Stimulated activated CD4-positive, alpha-beta T cell treated with anti-CD3 and anti-CD28 coated beads, Interleukin-1b, Interleukin-23, amount 100 ng/mL, for 4 hours (primary cell): ENCODE measurements around the gene PDE6D.

Source experiments
- DNase-seq, 2 donors: peaks; one replicate each; pipeline ENCODE4 v3.0.0-alpha.2; 2020; ENCODE audit warnings: low read depth in 2 of 2

Gene PDE6D

GRCh38 chr2:231683292-231684235 lies 97.5 kb downstream of the PDE6D start:
- DNase-seq, result no peak

- no peak for DNase-seq
Measured at GRCh38 chr2:231682603-231683291, 98.3 kb downstream of the PDE6D start.
